ENCODE results near the gene NMNAT2. TPM values are rescaled to one million over a fixed set of nuclear protein-coding genes. Genes with fewer than 3 reads are reported as not detected.

Gene NMNAT2
- total RNA-seq, 4 donors from 2014 or later, result 0.60 to 1.7 (median 0.92) TPM

DNA sequence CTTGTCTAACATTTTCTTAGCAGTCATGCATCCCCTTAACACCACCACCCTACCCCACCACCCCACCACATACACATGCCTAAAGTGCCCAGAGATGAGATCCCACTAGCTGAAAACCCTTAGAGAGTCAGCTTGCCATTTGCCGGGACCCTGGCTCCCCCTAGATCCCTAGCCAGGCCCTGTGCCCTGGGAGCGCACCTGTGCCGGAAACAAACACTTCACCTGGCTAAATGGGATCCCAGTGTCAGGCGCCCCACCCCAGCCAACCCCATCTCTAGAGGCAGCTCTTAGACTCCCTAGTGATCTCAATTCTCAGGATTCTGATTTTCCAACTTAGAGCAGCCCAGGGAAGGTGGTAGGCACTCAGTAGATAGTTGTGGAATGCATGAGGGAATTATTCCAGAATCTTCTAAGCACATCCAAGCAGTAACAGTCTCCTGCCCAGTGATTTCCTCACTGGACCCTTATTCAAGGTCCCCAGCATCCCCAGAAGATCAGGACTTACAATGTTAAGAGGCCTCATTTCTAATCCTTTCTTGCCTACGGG lies 126.9 kb downstream of the NMNAT2 start:
- Histone ChIP-seq H3K27me3 (no peaks in the 10 kb centered on the region), H3K4me3 (no peak overlapping the region), H3K9me3 (no peaks in the 10 kb centered on the region), H3K4me1 (peaks cover 0 to 28% (median 0%) of the 10 kb centered on the region in 4 donors), H3K36me3 (no peaks in the 10 kb centered on the region), H3K27ac (peak overlapping the region in 2 of 4 donors; percentile 7 to 70)
- no peak for DNase-seq (ENCODE audit: low spot score in 2 of 2)
- TF ChIP-seq, protein P1, sequence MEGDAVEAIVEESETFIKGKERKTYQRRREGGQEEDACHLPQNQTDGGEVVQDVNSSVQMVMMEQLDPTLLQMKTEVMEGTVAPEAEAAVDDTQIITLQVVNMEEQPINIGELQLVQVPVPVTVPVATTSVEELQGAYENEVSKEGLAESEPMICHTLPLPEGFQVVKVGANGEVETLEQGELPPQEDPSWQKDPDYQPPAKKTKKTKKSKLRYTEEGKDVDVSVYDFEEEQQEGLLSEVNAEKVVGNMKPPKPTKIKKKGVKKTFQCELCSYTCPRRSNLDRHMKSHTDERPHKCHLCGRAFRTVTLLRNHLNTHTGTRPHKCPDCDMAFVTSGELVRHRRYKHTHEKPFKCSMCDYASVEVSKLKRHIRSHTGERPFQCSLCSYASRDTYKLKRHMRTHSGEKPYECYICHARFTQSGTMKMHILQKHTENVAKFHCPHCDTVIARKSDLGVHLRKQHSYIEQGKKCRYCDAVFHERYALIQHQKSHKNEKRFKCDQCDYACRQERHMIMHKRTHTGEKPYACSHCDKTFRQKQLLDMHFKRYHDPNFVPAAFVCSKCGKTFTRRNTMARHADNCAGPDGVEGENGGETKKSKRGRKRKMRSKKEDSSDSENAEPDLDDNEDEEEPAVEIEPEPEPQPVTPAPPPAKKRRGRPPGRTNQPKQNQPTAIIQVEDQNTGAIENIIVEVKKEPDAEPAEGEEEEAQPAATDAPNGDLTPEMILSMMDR (IDR thresholded peaks at IDR 0.05), result no peak
- TF ChIP-seq EP300 (IDR thresholded peaks at IDR 0.05) (no peak), POLR2A (IDR thresholded peaks at IDR 0.05) (no peak)
- WGBS, 2 donors, result 82 to 89% methylated on average over 5 of the region's 5 CpGs

DNA sequence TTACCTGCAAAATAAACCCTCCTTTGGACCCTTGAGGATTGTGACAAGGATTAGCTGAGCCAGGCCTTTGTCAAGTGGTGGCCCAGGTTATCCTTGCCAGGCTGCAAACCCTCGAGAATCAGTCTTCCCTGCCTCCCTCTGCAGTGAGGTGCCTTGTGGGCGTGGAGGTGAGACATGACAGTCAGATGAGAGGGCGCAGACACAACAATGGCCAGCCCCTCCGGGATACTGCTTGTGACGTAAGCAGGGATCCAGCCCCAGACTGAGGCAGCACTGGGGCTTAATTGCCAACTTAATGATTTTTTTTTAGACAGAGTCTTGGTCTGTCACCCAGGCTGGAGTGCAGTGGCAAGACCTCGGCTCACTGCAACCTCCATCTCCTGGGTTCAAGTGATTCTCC lies 127.6 kb downstream of the NMNAT2 start:
- no peaks in the 10 kb centered on the region for H3K27me3 ChIP-seq
- no peak overlapping the region for H3K27ac ChIP-seq
- DNase-seq (ENCODE audit: low spot score in 2 of 2), result no peak
- no peaks in the 10 kb centered on the region for H3K9me3 ChIP-seq
- WGBS, 2 donors, result 80 to 95% methylated on average over 6 of the region's 6 CpGs
- no peaks in the 10 kb centered on the region for H3K36me3 ChIP-seq
- H3K4me3 ChIP-seq, result no peak overlapping the region
- peaks cover 0 to 28% (median 0%) of the 10 kb centered on the region in 4 donors for H3K4me1 ChIP-seq
- no peak for TF ChIP-seq POLR2A (IDR thresholded peaks at IDR 0.05)
- TF ChIP-seq EP300 (IDR thresholded peaks at IDR 0.05), result no peak
- TF ChIP-seq, protein P1 (IDR thresholded peaks at IDR 0.05), result no peak

DNA sequence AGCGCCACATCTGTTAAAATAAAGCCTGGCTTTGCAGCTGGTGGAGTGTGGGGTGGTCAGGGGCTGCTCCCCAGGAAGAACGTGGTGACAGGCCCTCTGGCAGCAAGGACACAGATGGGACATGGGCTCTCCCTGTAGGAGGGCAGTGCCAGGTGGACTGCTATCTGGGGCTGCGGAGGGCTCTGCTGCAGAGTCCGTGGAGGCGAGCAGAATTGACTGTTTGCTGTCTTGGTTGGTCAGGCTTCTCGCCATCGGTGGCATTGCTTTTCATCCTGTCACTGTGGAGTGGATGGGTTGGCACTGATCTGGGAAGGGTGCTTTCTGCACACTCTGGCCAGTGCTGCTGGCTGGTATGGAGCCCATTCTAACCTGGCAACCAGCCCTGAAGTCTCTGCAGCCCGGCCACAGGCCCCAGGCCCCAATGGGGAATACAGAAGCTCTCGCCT lies 129.1 kb downstream of the NMNAT2 start:
- Histone ChIP-seq H3K4me3 (no peak overlapping the region), H3K4me1 (peaks cover 0 to 28% (median 0%) of the 10 kb centered on the region in 4 donors), H3K27ac (no peak overlapping the region), H3K27me3 (no peaks in the 10 kb centered on the region), H3K36me3 (no peaks in the 10 kb centered on the region), H3K9me3 (no peaks in the 10 kb centered on the region)
- 75 to 88% methylated on average over 9 of the region's 9 CpGs for WGBS, 2 donors
- TF ChIP-seq, protein P1 (IDR thresholded peaks at IDR 0.05), result no peak
- TF ChIP-seq POLR2A (IDR thresholded peaks at IDR 0.05) (no peak), EP300 (IDR thresholded peaks at IDR 0.05) (no peak)
- no peak for DNase-seq (ENCODE audit: low spot score in 2 of 2)

DNA sequence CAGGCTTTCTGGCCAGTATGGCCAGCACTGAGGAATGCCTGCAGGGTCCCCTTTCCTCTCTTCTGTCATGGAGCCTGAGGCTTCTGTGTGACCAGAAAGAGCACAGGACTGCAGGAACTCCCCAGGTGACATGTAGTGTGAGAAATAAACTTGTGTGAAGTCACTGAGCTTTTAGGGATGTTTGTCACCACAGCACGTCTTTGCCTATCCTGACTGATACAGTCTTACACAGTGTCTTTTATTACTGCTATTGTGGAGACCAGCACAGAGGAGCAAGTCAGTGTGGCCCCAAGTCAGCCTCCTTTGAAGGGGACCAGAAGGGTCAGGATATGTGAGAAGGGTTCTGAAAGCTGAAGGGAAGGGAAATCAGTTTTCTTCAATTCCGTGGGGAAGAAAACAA lies 129.6 kb downstream of the NMNAT2 start:
- no peak for DNase-seq (ENCODE audit: low spot score in 2 of 2)
- Histone ChIP-seq H3K27me3 (no peaks in the 10 kb centered on the region), H3K4me3 (no peak overlapping the region), H3K36me3 (no peaks in the 10 kb centered on the region), H3K4me1 (peaks cover 0 to 33% (median 0%) of the 10 kb centered on the region in 4 donors), H3K27ac (no peak overlapping the region), H3K9me3 (no peaks in the 10 kb centered on the region)
- no peak for TF ChIP-seq EP300 (IDR thresholded peaks at IDR 0.05)
- TF ChIP-seq, protein P1 (IDR thresholded peaks at IDR 0.05), result no peak
- no peak for TF ChIP-seq POLR2A (IDR thresholded peaks at IDR 0.05)
- 70 to 90% methylated on average over 2 of the region's 2 CpGs for whole genome bisulfite sequencing, 2 donors

DNA sequence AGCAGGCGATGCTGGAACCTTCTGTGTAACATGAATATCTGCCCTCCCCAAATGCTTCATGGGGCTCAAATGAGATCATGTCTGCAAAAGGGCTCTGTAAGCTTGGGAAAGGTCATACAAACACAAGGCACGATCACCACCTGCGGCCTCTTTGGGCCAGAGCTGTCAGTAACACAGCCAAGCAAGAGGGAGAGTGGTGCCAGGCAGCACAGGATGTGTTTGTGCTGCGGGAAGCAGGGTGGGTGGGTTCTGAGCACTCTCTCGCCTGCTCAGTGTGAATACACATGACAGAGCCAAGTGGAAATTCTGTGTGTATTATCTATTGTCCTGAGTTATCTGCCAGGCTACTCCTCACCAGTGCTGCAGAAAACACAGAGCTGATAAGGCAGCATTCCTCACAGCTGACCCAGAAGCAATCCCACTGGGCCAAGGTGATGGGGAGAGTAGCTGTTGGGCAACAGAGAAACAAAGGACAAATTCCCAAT lies 130.9 kb downstream of the NMNAT2 start:
- 38 to 39% methylated on average over 5 of the region's 5 CpGs for WGBS, 2 donors
- Histone ChIP-seq H3K4me3 (no peak overlapping the region), H3K9me3 (no peaks in the 10 kb centered on the region), H3K27ac (peak overlapping the region in 2 of 4 donors; percentile 36 to 50), H3K4me1 (peaks cover 0 to 44% (median 4%) of the 10 kb centered on the region in 4 donors), H3K36me3 (no peaks in the 10 kb centered on the region), H3K27me3 (no peaks in the 10 kb centered on the region)
- no peak for DNase-seq (ENCODE audit: low spot score in 2 of 2)
- TF ChIP-seq POLR2A (IDR thresholded peaks at IDR 0.05) (no peak), EP300 (IDR thresholded peaks at IDR 0.05) (no peak)
- TF ChIP-seq, protein P1 (IDR thresholded peaks at IDR 0.05), result no peak
